Vagina (tissue), 2 donors: ENCODE results near the gene THADA. TPM values are rescaled to one million over a fixed set of nuclear protein-coding genes. Genes with fewer than 3 reads are reported as not detected.

Source experiments
- DNase-seq, 2 donors: peaks; one replicate each; pipeline ENCODE4 v3.0.0-alpha.2; 2017; ENCODE audit errors: extremely low spot score in 2 of 2
- H3K27ac ChIP-seq: fragments of 200-600 bp; sonication (generic); one replicate; pipeline ENCODE4 v1.5.1; 2019
- H3K27me3 ChIP-seq: fragments of 200-600 bp; sonication (generic); one replicate; pipeline ENCODE4 v1.5.1; 2019
- H3K36me3 ChIP-seq, 2 donors: fragments of 200-600 bp; sonication (generic); one replicate each; pipeline ENCODE4 v1.5.1; 2017 to 2019
- H3K4me1 ChIP-seq: fragments of 200-600 bp; sonication (generic); one replicate; pipeline ENCODE4 v1.5.1; 2019
- H3K4me3 ChIP-seq, 2 donors: fragments of 200-600 bp; sonication (generic); 1 replicate in 1 of 2; 2 replicates in 1 of 2; pipeline ENCODE4 v1.5.1; 2016 to 2019
- H3K9me3 ChIP-seq: fragments of 200-600 bp; sonication (generic); one replicate; pipeline ENCODE4 v1.5.1; 2019
- CTCF ChIP-seq, 3 experiments: fragments of 450-650 bp in 2 of 3; fragments of 200-600 bp in 1 of 3; sonication (generic) in 1 of 3; IDR thresholded peaks; one replicate each; pipeline ENCODE4 v1.5.1; 2017 to 2019; ENCODE audit warnings: antibody characterized with exemption in 3 of 3, mild to moderate bottlenecking in 2 of 3, moderate library complexity in 2 of 3
- POLR2A ChIP-seq, 2 donors: fragments of 450-650 bp; IDR thresholded peaks; one replicate each; pipeline ENCODE4 v1.6.1; 2017; ENCODE audit warnings: antibody characterized with exemption in 2 of 2, mild to moderate bottlenecking in 2 of 2, moderate library complexity in 2 of 2
- POLR2AphosphoS5 ChIP-seq, 2 donors: sonication (generic); formaldehyde crosslinking; IDR thresholded peaks; one replicate each; pipeline ENCODE4 v1.9.0; 2017; ENCODE audit warnings: antibody characterized with exemption in 2 of 2, mild to moderate bottlenecking in 2 of 2, low read depth in 1 of 2; ENCODE audit not compliant: insufficient read depth in 1 of 2
- intact Hi-C: fragments of 100-400 bp; cut with DNase I; formaldehyde crosslinking; loops from one replicate; pipeline ENCODE4 v1.15.1; 2023
- total RNA-seq: library from RNA; depleted of rRNA; stranded (reverse); fragments of >200 nt; gene quantifications from one replicate; pipeline ENCODE4 v1.2.3, GENCODE V29; 2016

Gene THADA
- total RNA-seq, 1 donor from 2014 or later = 32.2 TPM

- TF ChIP-seq CTCF (IDR thresholded peaks at IDR 0.05) = no peak
- no peak for TF ChIP-seq POLR2AphosphoS5 (IDR thresholded peaks at IDR 0.05; ENCODE audit: insufficient read depth in 1 of 2, low read depth in 1 of 2)
- TF ChIP-seq POLR2A (IDR thresholded peaks at IDR 0.05) = no peak
- intact Hi-C loops = no loop called here
- H3K9me3 ChIP-seq = no peaks in the 10 kb centered on the region
- H3K4me3 ChIP-seq = no peak overlapping the region
- no peaks in the 10 kb centered on the region for H3K36me3 ChIP-seq
- H3K4me1 ChIP-seq = peaks cover 5% of the 10 kb centered on the region
- DNase-seq = no peak
- no peak overlapping the region for H3K27ac ChIP-seq
- H3K27me3 ChIP-seq = no peaks in the 10 kb centered on the region
These were observed 401.5 kb downstream of the THADA start for GRCh38 chr2:43194121-43194869.

- H3K4me1 ChIP-seq = peaks cover 5% of the 10 kb centered on the region
- H3K27ac ChIP-seq = no peak overlapping the region
- intact Hi-C loops = no loop called here
These were observed 402.2 kb downstream of the THADA start for GRCh38 chr2:43193652-43194120.

GRCh38 chr2:43192744-43193651 is 402.8 kb downstream of the THADA start:
- DNase-seq = no peak
- Histone ChIP-seq H3K4me3 (no peak overlapping the region), H3K27me3 (no peaks in the 10 kb centered on the region), H3K4me1 (peaks cover 5% of the 10 kb centered on the region), H3K36me3 (no peaks in the 10 kb centered on the region), H3K27ac (no peak overlapping the region), H3K9me3 (no peaks in the 10 kb centered on the region)
- intact Hi-C loops = no loop called here
- TF ChIP-seq CTCF (IDR thresholded peaks at IDR 0.05) = no peak
- TF ChIP-seq POLR2AphosphoS5 (IDR thresholded peaks at IDR 0.05; ENCODE audit: insufficient read depth in 1 of 2, low read depth in 1 of 2) = no peak
- no peak for TF ChIP-seq POLR2A (IDR thresholded peaks at IDR 0.05)

More at GRCh38 chr2:43193652-43194120, 402.2 kb downstream of the THADA start:
- Histone ChIP-seq H3K9me3 (no peaks in the 10 kb centered on the region), H3K27me3 (no peaks in the 10 kb centered on the region), H3K36me3 (no peaks in the 10 kb centered on the region), H3K4me3 (no peak overlapping the region)
- TF ChIP-seq CTCF (IDR thresholded peaks at IDR 0.05) = no peak
- no peak for TF ChIP-seq POLR2AphosphoS5 (IDR thresholded peaks at IDR 0.05; ENCODE audit: insufficient read depth in 1 of 2, low read depth in 1 of 2)
- no peak for TF ChIP-seq POLR2A (IDR thresholded peaks at IDR 0.05)
- no peak for DNase-seq

GRCh38 chr2:43191947-43192516 is 403.8 kb downstream of the THADA start:
- Histone ChIP-seq H3K36me3 (no peaks in the 10 kb centered on the region), H3K27me3 (no peaks in the 10 kb centered on the region), H3K4me1 (peaks cover 9% of the 10 kb centered on the region), H3K9me3 (no peaks in the 10 kb centered on the region), H3K4me3 (no peak overlapping the region), H3K27ac (no peak overlapping the region)
- intact Hi-C loops = no loop called here
- TF ChIP-seq CTCF (IDR thresholded peaks at IDR 0.05) (no peak), POLR2A (IDR thresholded peaks at IDR 0.05) (no peak), POLR2AphosphoS5 (IDR thresholded peaks at IDR 0.05; ENCODE audit: insufficient read depth in 1 of 2, low read depth in 1 of 2) (no peak)
- DNase-seq = no peak
